ENCODE measurements around the gene FADS2.

- TF ChIP-seq EP300 (IDR thresholded peaks at IDR 0.05) (no peak), MAX (IDR thresholded peaks at IDR 0.05) (no peak), POLR2A (IDR thresholded peaks at IDR 0.05; ENCODE audit: low read length) (no peak), NFE2L2 (conservative IDR thresholded peaks at IDR 0.05; ENCODE audit: low read length) (no peak), CTCF (IDR thresholded peaks at IDR 0.05) (no peak), POLR2AphosphoS2 (conservative IDR thresholded peaks at IDR 0.05; ENCODE audit: low read length) (no peak), USF2 (IDR thresholded peaks at IDR 0.05) (no peak), TP53 (CRISPR knock-in tag; IDR thresholded peaks at IDR 0.05) (no peak), SMC3 (IDR thresholded peaks at IDR 0.05) (no peak), ELK1 (IDR thresholded peaks at IDR 0.05; ENCODE audit: low read depth, low read length) (no peak), MAZ (IDR thresholded peaks at IDR 0.05; ENCODE audit: borderline replicate concordance, low read depth, low read length) (no peak), HMGXB4 (CRISPR knock-in tag; IDR thresholded peaks at IDR 0.05; ENCODE audit: borderline replicate concordance) (no peak), CHD2 (IDR thresholded peaks at IDR 0.05; ENCODE audit: low read length, partially characterized antibody) (no peak)
Observed at GRCh38 chr11:61837411-61838005, 9.4 kb downstream of the FADS2 start.

Measured in A549 (cell line).